ENCODE results near the gene IST1.

GRCh38 chr16:71853413-71853812 lies 41.9 kb upstream of the IST1 start:
- TF ChIP-seq RAD21 (IDR thresholded peaks at IDR 0.05; ENCODE audit: low read depth) (no peak), FOXM1 (IDR thresholded peaks at IDR 0.05; ENCODE audit: borderline replicate concordance, low read depth) (no peak)
